Measurements from ENCODE around the gene WDR5.

WDR5 gene

GRCh38 chr9:134132208-134132870 is 3.5 kb upstream of the WDR5 start:
- DNase-seq (ENCODE audit: low read depth) = no peak

GRCh38 chr9:134134949-134135342 is 936 bp upstream of the WDR5 start:
- DNase-seq (ENCODE audit: low read depth) = no peak

GRCh38 chr9:134136118-134136995 is 475 bp downstream of the WDR5 start:
- peak; percentile 18 for DNase-seq (ENCODE audit: low read depth)

GRCh38 chr9:134136996-134137299 is 1.1 kb downstream of the WDR5 start:
- DNase-seq (ENCODE audit: low read depth) = no peak

- DNase-seq (ENCODE audit: low read depth) = no peak
Observed at GRCh38 chr9:134138292-134138691, 2.4 kb downstream of the WDR5 start.

GRCh38 chr9:134139081-134139480 is 3.2 kb downstream of the WDR5 start:
- DNase-seq (ENCODE audit: low read depth) = no peak

GRCh38 chr9:134141906-134142305 is 6.0 kb downstream of the WDR5 start:
- no peak for DNase-seq (ENCODE audit: low read depth)

- no peak for DNase-seq (ENCODE audit: low read depth)
Observed at GRCh38 chr9:134144801-134145200, 8.9 kb downstream of the WDR5 start.

GRCh38 chr9:134145262-134145661 is 9.4 kb downstream of the WDR5 start:
- no peak for DNase-seq (ENCODE audit: low read depth)

- no peak for DNase-seq (ENCODE audit: low read depth)
Observed at GRCh38 chr9:134146774-134147493, 11.1 kb downstream of the WDR5 start.

- no peak for DNase-seq (ENCODE audit: low read depth)
Observed at GRCh38 chr9:134149380-134149779, 13.5 kb downstream of the WDR5 start.

- no peak for DNase-seq (ENCODE audit: low read depth)
Observed at GRCh38 chr9:134150557-134151214, 14.8 kb downstream of the WDR5 start.

GRCh38 chr9:134152022-134152448 is 16.2 kb downstream of the WDR5 start:
- no peak for DNase-seq (ENCODE audit: low read depth)

GRCh38 chr9:134152488-134152887 is 16.6 kb downstream of the WDR5 start:
- no peak for DNase-seq (ENCODE audit: low read depth)

GRCh38 chr9:134153450-134153849 is 17.6 kb downstream of the WDR5 start:
- no peak for DNase-seq (ENCODE audit: low read depth)

GRCh38 chr9:134154262-134154701 is 18.4 kb downstream of the WDR5 start:
- no peak for DNase-seq (ENCODE audit: low read depth)

GRCh38 chr9:134155812-134156377 is 20.0 kb downstream of the WDR5 start:
- no peak for DNase-seq (ENCODE audit: low read depth)

GRCh38 chr9:134156564-134157377 is 20.9 kb downstream of the WDR5 start:
- no peak for DNase-seq (ENCODE audit: low read depth)

- no peak for DNase-seq (ENCODE audit: low read depth)
Observed at GRCh38 chr9:134157378-134157885, 21.6 kb downstream of the WDR5 start.

GRCh38 chr9:134158242-134158641 is 22.4 kb downstream of the WDR5 start:
- DNase-seq (ENCODE audit: low read depth) = no peak
